Spleen (tissue), 11 donors: ENCODE measurements around the gene ZDHHC14. TPM values are rescaled to one million over a fixed set of nuclear protein-coding genes. Genes with fewer than 3 reads are reported as not detected.
A peak's percentile ranks its signal among the peaks of the same experiment; 100 is the strongest.
"Not testable (repeated sequence)": the region's sequence is repeated elsewhere in the genome, so short reads cannot be mapped to it uniquely, and the experiment has no call there.

Experiments used
- DNase-seq: peaks from one replicate; pipeline ENCODE4 v3.0.0-alpha.2; 2020
- H3K27ac ChIP-seq, 8 donors: fragments of 200-600 bp; sonication (generic) in 7 of 8; 1 replicate in 4 of 8; 2 replicates in 4 of 8; pipeline versions ENCODE4 v1.5.0 to v1.8.0; 2016 to 2021; ENCODE audit warnings: inconsistent platforms in 4 of 8, mild to moderate bottlenecking in 4 of 8, moderate library complexity in 1 of 8
- H3K27me3 ChIP-seq, 7 donors: fragments of 200-600 bp; sonication (generic) in 6 of 7; replicated peaks in 1 of 7; 1 replicate in 4 of 7; 2 replicates in 3 of 7; pipeline versions ENCODE4 v1.5.0 to v1.8.0; 2016 to 2021; ENCODE audit warnings: inconsistent platforms in 3 of 7, mild to moderate bottlenecking in 1 of 7
- H3K36me3 ChIP-seq, 6 donors: fragments of 200-600 bp; sonication (generic) in 5 of 6; 1 replicate in 4 of 6; 2 replicates in 2 of 6; pipeline versions ENCODE4 v1.5.0 to v1.8.0; 2016 to 2021; ENCODE audit warnings: inconsistent platforms in 2 of 6
- H3K4me1 ChIP-seq, 6 donors: fragments of 200-600 bp; sonication (generic) in 5 of 6; 1 replicate in 3 of 6; 2 replicates in 3 of 6; pipeline versions ENCODE4 v1.5.0 to v1.8.0; 2016 to 2021; ENCODE audit warnings: inconsistent platforms in 3 of 6
- H3K4me3 ChIP-seq, 8 donors: fragments of 200-600 bp; sonication (generic) in 7 of 8; 1 replicate in 4 of 8; 2 replicates in 4 of 8; pipeline versions ENCODE4 v1.5.0 to v1.8.0; 2016 to 2021; ENCODE audit warnings: inconsistent platforms in 4 of 8, mild to moderate bottlenecking in 4 of 8, moderate library complexity in 2 of 8
- H3K9me3 ChIP-seq, 8 donors: fragments of 200-600 bp; sonication (generic) in 7 of 8; 1 replicate in 4 of 8; 2 replicates in 4 of 8; pipeline versions ENCODE4 v1.5.0 to v1.8.0; 2016 to 2021; ENCODE audit warnings: inconsistent platforms in 4 of 8
- POLR2A ChIP-seq, 3 donors: fragments of 450-650 bp; IDR thresholded peaks; one replicate each; pipeline ENCODE4 v1.5.1; 2017; ENCODE audit warnings: antibody characterized with exemption in 3 of 3, mild to moderate bottlenecking in 1 of 3
- POLR2AphosphoS5 ChIP-seq, 3 donors: sonication (generic); formaldehyde crosslinking; IDR thresholded peaks; one replicate each; pipeline ENCODE4 v1.5.1; 2017; ENCODE audit warnings: antibody characterized with exemption in 3 of 3
- WGBS, 5 donors: extraction: QIAGEN DNeasy Blood & Tissue Kit in 3 of 5; methylation state at CpG; one replicate each; pipeline versions ENCODE4 v1.1.5 to v1.1.7; 2013 to 2018; 5-methylcytosine and 5-hydroxymethylcytosine counted together
- intact Hi-C: fragments of 100-400 bp; cut with DNase I; formaldehyde crosslinking; loops from one replicate; pipeline ENCODE4 v1.15.0; 2023; ENCODE audit warnings: low total_unique reads
- polyA plus RNA-seq, 3 donors: library from polyadenylated mRNA; stranded (reverse); fragments of 200-250 nt; gene quantifications; one replicate each; pipeline ENCODE4 v1.2.1, GENCODE V29; 2013
- total RNA-seq, 7 donors: library from RNA; depleted of rRNA in 3 of 7; stranded (reverse); fragments of >200 nt in 3 of 7; fragmentation: NEBNext Ultra II Directional in 4 of 7; extraction: Animal tissue kit (Norgen Biotek cat#: 25700) in 4 of 7; gene quantifications; one replicate each; pipeline versions ENCODE4 v1.1.0 to v1.2.1, GENCODE V29; 2016 to 2021
- TF ChIP-seq, protein P1 (sequence below), 11 experiments: fragments of 200-600 bp in 7 of 11; fragments of 450-650 bp in 4 of 11; sonication (generic) in 4 of 11; IDR thresholded peaks in 8 of 11; conservative IDR thresholded peaks in 3 of 11; 1 replicate in 7 of 11; 2 replicates in 4 of 11; pipeline versions ENCODE4 v1.4.0 to v1.8.0; 2016 to 2021; ENCODE audit warnings: antibody characterized with exemption in 11 of 11, inconsistent platforms in 4 of 11, mild to moderate bottlenecking in 1 of 11
- donor health status: healthy with polysubstance abuse.
- donor health status: DM: no; HTN: no; CAD: no; lungs with moderate emphysema.
- donor health status: DM: no; HTN: no; CAD: no.
- donor health status: Bipolar disorder and iron deficiency.
- donor health status: healthy.
- donor health status: DM: no; HTN: no; CAD: no.
- donor health status: DM: yes; HTN: yes; CAD: no.

ZDHHC14 gene
- total and polyA plus RNA-seq, 10 donors = 7.8 to 18.2 (median 11.7) TPM

DNA sequence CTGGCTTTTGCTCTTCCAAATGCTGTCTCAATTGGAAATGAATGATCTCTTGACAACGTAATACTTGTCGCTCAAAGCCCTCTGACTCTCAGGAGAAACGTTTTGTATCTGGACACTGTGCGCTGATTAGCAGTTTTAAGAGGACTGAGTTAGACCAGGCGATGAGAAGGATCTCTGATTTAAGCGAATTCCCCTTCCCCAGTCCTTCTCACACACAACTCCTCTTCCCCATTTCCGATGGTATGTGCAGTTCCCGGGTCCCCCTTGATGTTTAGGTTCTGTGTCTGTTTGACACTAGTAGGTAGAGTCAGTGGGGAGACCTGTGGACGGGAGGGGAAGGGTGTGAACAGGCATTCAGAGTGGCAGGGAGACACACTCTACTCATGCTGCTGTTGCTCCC is 2.5 kb downstream of the ZDHHC14 start:
- peaks cover 0 to 6% (median 0%) of the 10 kb centered on the region in 7 donors for H3K27me3 ChIP-seq
- H3K4me3 ChIP-seq = peak overlapping the region in 3 of 8 donors; percentile 88 to 100 (median 99)
- WGBS, 5 donors = 87 to 92% (median 90%) methylated on average over 9 of the region's 9 CpGs
- no peaks in the 10 kb centered on the region for H3K9me3 ChIP-seq
- no peak overlapping the region for H3K27ac ChIP-seq
- H3K4me1 ChIP-seq = peaks cover 4 to 51% (median 24%) of the 10 kb centered on the region in 6 donors
- no peaks in the 10 kb centered on the region for H3K36me3 ChIP-seq
- intact Hi-C loops = loop anchor here (10.0 kb wide), 1 partner anchor 59 kb away; the partner anchor contains the start of gene TMEM242
- TF ChIP-seq, protein P1, sequence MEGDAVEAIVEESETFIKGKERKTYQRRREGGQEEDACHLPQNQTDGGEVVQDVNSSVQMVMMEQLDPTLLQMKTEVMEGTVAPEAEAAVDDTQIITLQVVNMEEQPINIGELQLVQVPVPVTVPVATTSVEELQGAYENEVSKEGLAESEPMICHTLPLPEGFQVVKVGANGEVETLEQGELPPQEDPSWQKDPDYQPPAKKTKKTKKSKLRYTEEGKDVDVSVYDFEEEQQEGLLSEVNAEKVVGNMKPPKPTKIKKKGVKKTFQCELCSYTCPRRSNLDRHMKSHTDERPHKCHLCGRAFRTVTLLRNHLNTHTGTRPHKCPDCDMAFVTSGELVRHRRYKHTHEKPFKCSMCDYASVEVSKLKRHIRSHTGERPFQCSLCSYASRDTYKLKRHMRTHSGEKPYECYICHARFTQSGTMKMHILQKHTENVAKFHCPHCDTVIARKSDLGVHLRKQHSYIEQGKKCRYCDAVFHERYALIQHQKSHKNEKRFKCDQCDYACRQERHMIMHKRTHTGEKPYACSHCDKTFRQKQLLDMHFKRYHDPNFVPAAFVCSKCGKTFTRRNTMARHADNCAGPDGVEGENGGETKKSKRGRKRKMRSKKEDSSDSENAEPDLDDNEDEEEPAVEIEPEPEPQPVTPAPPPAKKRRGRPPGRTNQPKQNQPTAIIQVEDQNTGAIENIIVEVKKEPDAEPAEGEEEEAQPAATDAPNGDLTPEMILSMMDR (IDR thresholded peaks at IDR 0.05 in 8 of 11, conservative IDR thresholded peaks at IDR 0.05 in 3 of 11) = no peak
- TF ChIP-seq POLR2A (IDR thresholded peaks at IDR 0.05) = no peak
- no peak for TF ChIP-seq POLR2AphosphoS5 (IDR thresholded peaks at IDR 0.05)
- DNase-seq = no peak

DNA sequence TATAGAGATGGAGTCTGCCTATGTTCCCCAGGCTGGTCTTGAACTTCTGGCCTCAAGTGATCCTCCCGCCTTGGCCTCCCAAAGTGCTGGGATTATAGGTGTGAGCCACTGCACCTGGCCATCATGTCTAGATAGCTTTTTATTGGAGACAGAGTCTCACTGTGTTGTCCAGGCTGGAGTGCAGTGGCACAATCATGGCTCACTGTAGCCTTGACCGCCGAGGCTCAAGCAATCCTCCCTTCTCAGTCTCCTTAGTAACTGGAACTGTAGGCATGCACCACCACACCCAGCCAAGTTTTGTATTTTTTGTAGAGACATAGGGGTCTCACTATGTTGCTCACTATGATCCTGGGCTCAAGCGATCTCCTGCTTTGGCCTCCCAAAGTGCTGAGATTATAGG is 4.0 kb downstream of the ZDHHC14 start:
- not testable (repeated sequence) for H3K4me3 ChIP-seq, H3K36me3 ChIP-seq, DNase-seq, H3K27me3 ChIP-seq, H3K27ac ChIP-seq, H3K9me3 ChIP-seq
- H3K4me1 ChIP-seq = peaks cover 4 to 39% (median 18%) of the 10 kb centered on the region in 6 donors
- intact Hi-C loops = loop anchor here (10.0 kb wide), 1 partner anchor 60 kb away; the partner anchor contains the start of gene TMEM242
- WGBS, 5 donors = 93 to 100% (median 98%) methylated on average over 4 of the region's 4 CpGs

DNA sequence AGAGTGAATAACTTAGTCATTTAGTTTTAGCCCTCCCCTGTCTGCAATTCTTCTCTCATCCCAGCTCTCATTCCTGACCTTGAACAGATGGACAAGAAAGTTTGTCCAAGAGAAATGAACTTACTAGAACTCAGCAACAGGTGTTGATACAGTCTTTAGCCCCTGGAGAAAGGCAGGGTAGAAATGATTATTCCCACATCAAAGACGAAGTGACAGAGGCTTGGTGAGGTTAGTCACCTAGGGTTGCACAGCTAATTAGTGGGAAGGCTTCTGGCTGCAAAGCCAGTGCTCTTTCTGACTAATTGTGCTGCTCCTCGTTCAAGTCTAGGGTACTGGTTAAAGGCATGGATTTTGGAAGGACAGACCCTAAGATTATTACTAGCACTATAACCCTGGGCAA is 4.5 kb downstream of the ZDHHC14 start:
- no peak overlapping the region for H3K4me3 ChIP-seq
- H3K4me1 ChIP-seq = peaks cover 4 to 39% (median 18%) of the 10 kb centered on the region in 6 donors
- no peak for DNase-seq
- intact Hi-C loops = loop anchor here (10.0 kb wide), 1 partner anchor 61 kb away; the partner anchor contains the start of gene TMEM242
- 61 to 84% (median 71%) methylated on average over 2 of the region's 2 CpGs for WGBS, 5 donors
- peaks cover 0 to 6% (median 0%) of the 10 kb centered on the region in 7 donors for H3K27me3 ChIP-seq
- H3K9me3 ChIP-seq = peaks cover 0 to 14% (median 11%) of the 10 kb centered on the region in 8 donors
- TF ChIP-seq, protein P1 (IDR thresholded peaks at IDR 0.05 in 8 of 11, conservative IDR thresholded peaks at IDR 0.05 in 3 of 11) = no peak
- TF ChIP-seq POLR2A (IDR thresholded peaks at IDR 0.05) (no peak), POLR2AphosphoS5 (IDR thresholded peaks at IDR 0.05) (no peak)
- no peak overlapping the region for H3K27ac ChIP-seq
- no peaks in the 10 kb centered on the region for H3K36me3 ChIP-seq

DNA sequence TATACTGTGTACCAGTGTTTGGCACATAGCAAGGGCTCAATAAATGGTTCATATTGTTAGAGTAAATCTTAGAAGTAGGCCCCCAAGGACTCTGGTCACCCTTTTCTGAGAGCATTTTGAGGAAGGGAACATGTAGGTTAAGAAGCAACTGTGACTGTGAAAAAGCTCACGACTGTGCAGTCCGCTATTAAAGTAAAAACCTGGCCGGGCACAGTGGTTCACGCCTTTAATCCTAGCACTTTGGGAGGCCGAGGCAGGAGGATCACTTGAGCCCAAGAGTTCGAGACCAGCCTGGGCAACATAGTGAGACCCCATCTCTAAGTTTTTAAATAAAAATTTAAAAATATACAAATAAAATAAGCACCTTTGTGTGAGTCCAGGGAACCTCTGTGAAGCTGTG is 5.0 kb downstream of the ZDHHC14 start:
- peaks cover 0 to 20% (median 17%) of the 10 kb centered on the region in 8 donors for H3K9me3 ChIP-seq
- no peaks in the 10 kb centered on the region for H3K36me3 ChIP-seq
- H3K4me1 ChIP-seq = peaks cover 4 to 39% (median 18%) of the 10 kb centered on the region in 6 donors
- no peak for DNase-seq
- TF ChIP-seq, protein P1 (IDR thresholded peaks at IDR 0.05 in 8 of 11, conservative IDR thresholded peaks at IDR 0.05 in 3 of 11) = no peak
- TF ChIP-seq POLR2AphosphoS5 (IDR thresholded peaks at IDR 0.05) (no peak), POLR2A (IDR thresholded peaks at IDR 0.05) (no peak)
- H3K27me3 ChIP-seq = peaks cover 0 to 6% (median 0%) of the 10 kb centered on the region in 7 donors
- intact Hi-C loops = loop anchor here (10.0 kb wide), 1 partner anchor 61 kb away; the partner anchor contains the start of gene TMEM242
- no peak overlapping the region for H3K27ac ChIP-seq
- WGBS, 5 donors = 93 to 99% (median 96%) methylated on average over 6 of the region's 6 CpGs
- no peak overlapping the region for H3K4me3 ChIP-seq
